GM19193 (cell line): ENCODE data around the gene GPC6.

Experiments used
- POLR2A ChIP-seq: IDR thresholded peaks from 4 replicates; pipeline ENCODE4 v1.6.1; 2011; ENCODE audit not compliant: insufficient read depth, insufficient read length; ENCODE audit errors: extremely low read depth

The GPC6 gene

DNA sequence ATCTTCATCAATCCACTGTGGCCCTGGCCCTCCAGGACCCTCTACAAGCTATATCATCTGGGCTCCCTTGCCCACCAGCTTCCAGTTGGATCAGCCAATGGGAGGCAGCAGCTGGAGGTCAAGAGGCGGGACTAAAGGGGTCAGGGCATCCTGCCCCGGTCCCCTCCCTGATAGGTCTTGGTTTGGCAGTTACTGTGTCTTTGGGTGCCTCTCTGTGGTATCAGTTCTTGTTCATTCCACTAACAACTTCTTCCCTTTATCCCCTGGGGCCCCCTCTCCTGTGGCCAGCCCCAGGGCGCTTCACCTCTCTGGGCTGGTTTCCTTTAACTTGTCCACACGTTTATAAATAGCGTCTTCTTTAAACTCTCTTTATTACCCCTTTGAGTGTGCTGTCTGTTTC lies 1169.3 kb downstream of the GPC6 start:
- no peak for TF ChIP-seq POLR2A

DNA sequence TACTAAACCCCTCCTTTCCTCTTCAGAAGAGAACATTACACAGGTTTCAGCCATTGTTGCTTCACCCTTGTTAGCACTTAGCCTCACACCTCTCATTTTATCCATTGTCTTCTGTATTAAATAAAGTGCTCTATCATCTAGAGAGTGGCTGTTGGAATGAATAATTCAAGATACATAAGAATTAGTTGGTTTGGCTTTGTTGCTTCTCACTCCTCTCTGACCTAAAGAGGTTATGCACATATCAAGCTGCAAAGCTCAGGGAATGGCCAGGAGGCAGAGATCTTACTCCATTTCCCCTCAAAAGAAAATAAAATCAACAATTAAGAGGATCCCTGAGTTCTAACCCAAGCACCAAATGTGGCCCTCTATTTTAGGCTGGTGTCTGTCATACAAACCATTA lies 1173.2 kb downstream of the GPC6 start:
- TF ChIP-seq POLR2A = no peak

GRCh38 chr13:94400874-94401273 lies 1174.3 kb downstream of the GPC6 start:
- TF ChIP-seq POLR2A = no peak

DNA sequence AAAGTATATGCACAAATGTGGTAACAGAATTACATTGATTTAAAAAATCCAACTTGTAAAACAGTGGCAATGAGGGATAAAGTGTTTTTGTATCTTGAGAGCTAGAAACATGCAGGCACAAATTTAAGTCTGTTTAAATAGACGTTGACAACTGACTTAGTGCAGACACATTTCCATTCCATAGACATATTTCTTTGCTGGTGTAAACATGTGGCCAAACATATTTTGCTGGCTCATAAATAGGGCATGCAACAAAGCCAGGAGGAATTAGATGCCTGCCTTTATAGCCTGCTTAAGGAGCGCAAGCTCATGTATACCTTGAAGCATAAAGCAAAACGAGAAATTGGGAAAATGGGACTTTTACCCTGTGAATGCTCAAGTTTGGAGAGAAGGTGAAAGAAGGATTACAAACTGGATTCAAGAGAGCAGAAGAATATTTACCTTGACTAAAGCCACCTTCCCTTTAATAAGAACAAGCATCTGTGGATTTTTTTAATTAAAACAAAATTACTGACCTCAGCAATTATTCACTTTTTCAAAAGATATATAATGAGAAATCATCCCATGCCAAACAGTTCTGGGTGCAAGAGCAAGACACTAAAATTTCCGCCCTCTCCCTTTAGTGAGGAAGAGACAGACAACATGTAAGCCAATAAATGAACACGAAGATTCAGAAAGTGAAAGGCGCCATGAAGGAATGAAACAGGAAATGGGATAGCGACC lies 1181.9 kb downstream of the GPC6 start:
- no peak for TF ChIP-seq POLR2A

- TF ChIP-seq POLR2A = no peak
Observed at GRCh38 chr13:94411747-94412146, 1185.1 kb downstream of the GPC6 start.

- no peak for TF ChIP-seq POLR2A
Observed at GRCh38 chr13:94412870-94413597, 1186.4 kb downstream of the GPC6 start.

DNA sequence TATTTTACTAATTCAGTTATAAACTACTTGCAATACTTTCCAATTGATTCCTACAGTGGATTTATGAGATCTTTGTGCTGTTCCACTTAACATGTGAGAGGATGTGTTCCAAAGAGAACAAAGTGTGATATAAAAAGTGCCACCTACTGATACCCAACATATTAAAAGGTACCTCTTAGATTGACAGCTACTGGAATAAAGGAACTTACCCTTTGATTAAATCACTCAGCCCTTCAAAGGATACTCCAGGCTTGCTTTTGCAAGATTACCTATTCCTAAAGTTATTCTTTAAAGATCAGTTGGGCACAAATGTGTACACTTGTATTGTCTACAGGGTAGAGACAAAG lies 1187.0 kb downstream of the GPC6 start:
- TF ChIP-seq POLR2A = no peak

DNA sequence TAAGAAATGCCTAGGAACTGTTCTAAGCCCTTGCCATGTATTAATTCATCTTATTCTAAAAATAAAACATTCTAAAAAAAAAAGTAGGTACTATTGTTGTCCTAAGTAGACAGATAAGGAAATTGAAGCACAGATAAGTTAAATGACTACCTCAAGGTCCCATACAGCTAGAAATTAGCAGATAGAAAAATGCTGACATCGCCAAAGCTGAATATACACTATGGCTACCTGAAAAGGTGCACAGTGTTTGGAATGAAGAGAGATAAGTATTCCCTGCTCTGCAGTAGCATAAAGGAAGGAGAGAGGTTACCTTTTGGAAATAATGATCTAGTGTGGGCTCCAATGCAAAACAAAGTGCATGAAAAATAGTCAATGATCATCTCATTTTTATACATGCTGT lies 1187.5 kb downstream of the GPC6 start:
- no peak for TF ChIP-seq POLR2A

- no peak for TF ChIP-seq POLR2A
Observed at GRCh38 chr13:94414708-94415107, 1188.1 kb downstream of the GPC6 start.

DNA sequence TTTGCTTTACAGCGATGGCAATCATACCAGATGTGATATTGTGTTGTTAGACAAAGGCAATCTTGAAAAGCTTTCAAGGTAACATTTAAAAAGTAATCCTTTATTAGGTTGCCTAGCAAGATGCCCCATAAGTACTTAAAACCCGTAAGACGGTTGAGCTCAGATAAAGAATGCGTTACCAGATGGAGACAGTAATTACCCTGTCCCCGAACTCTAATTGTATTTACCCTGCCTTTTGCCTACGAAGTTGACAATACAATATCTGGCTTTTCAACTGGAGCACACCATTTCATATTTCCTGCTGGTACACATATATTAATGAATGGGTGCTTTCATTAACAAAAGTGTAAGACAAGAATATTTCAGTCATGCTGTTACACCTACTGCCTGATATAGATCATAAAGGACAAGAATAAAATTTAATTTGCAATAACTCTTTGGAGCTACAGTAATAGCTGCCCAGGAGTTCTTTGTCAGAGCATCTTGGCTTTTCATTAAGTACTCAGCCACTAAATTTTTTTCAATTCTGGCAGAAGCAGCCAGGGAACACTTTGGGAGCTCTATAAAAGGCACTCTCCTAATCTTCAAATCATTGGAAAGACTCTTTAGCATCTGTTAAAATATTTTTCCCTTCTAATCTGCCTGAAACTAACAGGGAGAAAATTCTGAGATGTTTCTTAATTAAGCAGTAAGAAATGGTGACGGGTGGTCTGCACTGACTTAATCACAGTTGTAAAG lies 1189.1 kb downstream of the GPC6 start:
- TF ChIP-seq POLR2A = no peak

- no peak for TF ChIP-seq POLR2A
Observed at GRCh38 chr13:94416454-94417080, 1190.0 kb downstream of the GPC6 start.

DNA sequence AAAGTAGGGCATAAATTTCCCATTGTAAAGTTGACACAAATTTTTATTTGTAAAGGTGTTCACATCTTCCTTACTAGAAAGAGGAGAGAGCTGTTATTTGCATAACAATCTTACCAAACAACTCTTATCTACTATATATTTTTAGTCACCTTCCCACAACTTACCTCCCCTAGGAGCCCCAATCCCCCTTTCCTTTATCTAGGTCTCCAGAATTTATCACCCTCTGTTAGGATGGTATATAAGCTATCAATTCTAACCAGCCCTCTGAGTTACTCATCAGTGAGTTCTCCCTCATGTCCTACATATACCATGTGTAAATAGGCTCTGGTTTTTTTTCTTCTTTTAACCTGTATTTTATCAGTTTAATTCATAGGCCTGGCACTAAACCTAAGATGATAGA lies 1190.7 kb downstream of the GPC6 start:
- TF ChIP-seq POLR2A = no peak

- TF ChIP-seq POLR2A = no peak
Observed at GRCh38 chr13:94419304-94419924, 1192.8 kb downstream of the GPC6 start.

GRCh38 chr13:94419925-94420305 lies 1193.3 kb downstream of the GPC6 start:
- no peak for TF ChIP-seq POLR2A
